Mammary epithelial cell (primary cell): ENCODE results near the gene MYO9A.

Experiments
- CTCF ChIP-seq, 2 donors: IDR thresholded peaks in 1 of 2; conservative IDR thresholded peaks in 1 of 2; 2 replicates each; pipeline ENCODE4 v1.5.1; 2011 to 2012; ENCODE audit warnings: inconsistent platforms in 2 of 2, low read length in 2 of 2, mild to moderate bottlenecking in 2 of 2, control low read depth in 1 of 2, low read depth in 1 of 2; ENCODE audit not compliant: insufficient read depth in 1 of 2; ENCODE audit errors: extremely low read depth in 1 of 2
- EZH2 ChIP-seq: IDR thresholded peaks from 2 replicates; pipeline ENCODE4 v1.6.1; 2012; ENCODE audit warnings: low read length, inconsistent platforms, borderline replicate concordance

GRCh38 chr15:71780115-71780976 lies 337.6 kb downstream of the MYO9A start:
- TF ChIP-seq CTCF (conservative IDR thresholded peaks at IDR 0.05 in 1 of 2, IDR thresholded peaks at IDR 0.05 in 1 of 2; ENCODE audit: extremely low read depth in 1 of 2, insufficient read depth in 1 of 2, low read depth in 1 of 2, low read length in 2 of 2) (peak; percentile 73 to 77), EZH2 (no peak)
